ENCODE results near the gene ADAMTS17.

- no peak for TF ChIP-seq POLR2A (IDR thresholded peaks at IDR 0.05)
- no peak for TF ChIP-seq CTCF (IDR thresholded peaks at IDR 0.05)
These were observed 258.2 kb downstream of the ADAMTS17 start for GRCh38 chr15:100083572-100083971.

All from heart left ventricle (tissue), 13 donors.